ENCODE results near the gene TRAPPC11.
"Not testable (repeated sequence)": the region's sequence is repeated elsewhere in the genome, so short reads cannot be mapped to it uniquely, and the experiment has no call there.

TRAPPC11 gene

DNA sequence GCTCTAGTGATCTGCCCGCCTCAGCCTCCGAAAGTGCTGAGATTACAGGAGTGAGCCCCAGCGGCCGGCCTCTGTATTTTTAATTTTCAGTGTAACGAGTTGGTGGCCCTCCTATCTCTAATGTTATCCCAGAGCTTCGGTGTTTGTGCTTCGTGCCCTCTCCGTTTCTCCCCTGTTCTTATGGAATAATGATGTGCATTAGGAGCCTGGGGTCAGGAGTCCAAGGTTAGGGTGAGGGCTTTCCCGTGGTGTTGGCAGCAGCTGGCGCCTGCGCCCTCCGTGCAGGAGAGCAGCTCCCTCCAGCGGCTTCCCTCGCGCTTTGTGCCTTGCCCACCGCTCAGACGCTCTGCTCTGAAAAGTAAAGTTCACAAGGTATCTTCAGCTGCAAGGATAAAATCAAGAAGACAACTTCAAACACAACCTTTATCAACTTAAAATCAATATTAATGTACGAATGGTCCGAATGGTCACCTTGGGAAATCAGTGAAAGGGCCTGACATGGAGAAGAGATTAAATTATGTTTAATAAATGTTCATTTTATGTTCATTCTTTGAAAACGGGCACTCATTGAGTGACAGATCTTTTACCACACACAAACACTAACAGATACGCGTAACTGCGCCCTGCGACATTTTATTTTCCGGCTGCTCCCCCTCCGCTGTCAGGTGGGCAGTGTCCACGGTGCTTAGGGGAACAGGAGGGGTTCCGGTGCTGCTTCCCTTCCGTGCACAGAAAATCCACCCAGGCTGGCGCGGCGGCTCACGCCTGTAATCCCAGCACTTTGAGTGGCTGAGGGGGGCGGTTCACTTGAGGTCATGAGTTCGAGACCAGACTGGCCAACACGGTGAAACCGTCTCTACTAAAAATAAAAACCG is 62.4 kb downstream of the TRAPPC11 start:
- peak; percentile 25 to 29 for DNase-seq (ENCODE audit: low read depth in 2 of 2)

DNA sequence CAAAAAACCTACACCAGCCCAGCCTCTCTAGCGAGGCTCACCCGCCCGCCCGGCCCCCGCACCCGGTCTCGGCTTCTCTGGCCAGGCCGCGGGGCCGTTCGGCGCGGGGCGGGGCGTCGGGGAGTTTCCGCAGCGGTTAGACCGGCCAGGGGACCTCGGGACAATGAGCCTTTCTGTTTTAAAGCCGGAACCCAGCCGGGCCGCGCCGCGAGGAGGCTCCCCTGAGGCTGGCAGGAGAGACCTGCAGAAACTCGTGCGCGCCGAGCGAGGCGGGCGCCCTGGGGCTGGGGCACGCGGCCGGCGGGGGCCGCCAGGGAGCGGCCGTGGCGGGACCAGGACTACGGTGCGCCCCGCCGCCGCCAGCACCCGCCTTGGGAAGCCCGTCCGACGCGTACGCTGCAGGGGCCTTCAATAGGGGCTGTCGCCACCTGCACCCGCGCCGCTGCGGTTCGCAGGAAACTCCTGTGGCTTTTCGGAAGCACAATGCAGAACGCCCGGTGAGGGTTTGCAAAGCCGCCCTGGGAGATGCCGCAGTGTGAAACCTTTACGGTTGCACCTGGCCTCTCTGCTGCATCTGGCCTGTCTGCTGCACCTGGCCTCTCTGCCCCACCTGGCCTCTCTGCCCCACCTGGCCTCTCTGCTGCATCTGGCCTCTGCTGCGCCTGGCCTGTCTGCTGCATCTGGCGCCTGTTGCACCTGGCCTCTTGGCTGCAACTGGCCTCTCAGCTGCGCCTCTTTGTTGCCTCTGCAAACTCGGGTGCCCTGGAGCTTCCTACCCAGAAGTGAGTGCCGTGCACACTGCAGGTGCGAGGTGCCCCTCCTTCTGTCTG is 63.9 kb downstream of the TRAPPC11 start:
- peak; percentile 27 to 32 for DNase-seq (ENCODE audit: low read depth in 2 of 2)

DNA sequence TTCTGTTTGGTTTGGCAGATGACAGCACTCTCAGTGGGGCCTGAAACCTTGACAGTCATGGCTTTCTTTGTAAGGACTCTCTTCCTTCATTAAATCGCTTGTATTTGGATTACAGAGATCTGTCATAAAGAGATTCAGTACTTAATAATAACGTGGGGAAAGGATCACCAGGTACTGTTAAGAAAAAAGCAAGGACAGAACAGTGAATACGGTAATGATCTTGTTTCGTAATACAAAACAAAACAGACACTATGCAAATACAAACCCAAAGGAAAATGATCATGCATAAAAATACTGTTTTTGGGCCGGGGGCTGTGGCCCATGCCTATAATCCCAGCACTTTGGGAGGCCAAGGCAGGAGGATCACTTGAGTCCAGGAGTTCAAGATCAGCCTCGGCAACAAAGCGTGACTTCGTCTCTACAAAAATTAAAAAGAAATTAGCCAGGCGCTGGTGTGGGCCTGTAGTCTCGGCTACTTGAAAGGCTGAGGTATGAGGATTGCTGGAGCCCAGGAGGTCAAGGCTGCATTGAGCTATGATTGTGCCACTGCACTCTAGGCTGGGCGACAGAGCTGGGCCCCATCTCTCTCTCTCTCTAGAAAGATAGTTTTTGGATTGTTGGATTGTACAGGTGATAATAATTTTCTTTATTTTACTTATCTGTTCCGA is 64.6 kb downstream of the TRAPPC11 start:
- no peak for DNase-seq (ENCODE audit: low read depth in 2 of 2)

DNA sequence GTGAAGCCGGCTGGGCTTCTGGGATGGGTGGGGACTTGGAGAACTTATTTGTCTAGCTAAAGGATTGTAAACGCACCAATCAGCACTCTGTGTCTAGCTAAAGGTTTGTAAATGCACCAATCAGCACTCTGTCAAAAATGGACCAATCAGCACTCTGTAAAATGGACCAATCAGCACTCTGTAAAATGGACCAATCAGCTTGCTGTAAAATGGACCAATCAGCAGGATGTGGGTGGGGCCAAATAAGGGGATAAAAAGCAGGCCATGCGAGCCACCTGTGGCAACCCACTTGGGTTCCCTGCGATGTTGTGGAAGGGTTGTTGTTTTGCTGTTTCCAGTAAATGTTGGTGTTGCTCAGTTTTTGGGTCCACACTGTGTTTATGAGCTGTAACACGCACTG is 66.5 kb downstream of the TRAPPC11 start:
- not testable (repeated sequence) for DNase-seq (ENCODE audit: low read depth in 2 of 2)

DNA sequence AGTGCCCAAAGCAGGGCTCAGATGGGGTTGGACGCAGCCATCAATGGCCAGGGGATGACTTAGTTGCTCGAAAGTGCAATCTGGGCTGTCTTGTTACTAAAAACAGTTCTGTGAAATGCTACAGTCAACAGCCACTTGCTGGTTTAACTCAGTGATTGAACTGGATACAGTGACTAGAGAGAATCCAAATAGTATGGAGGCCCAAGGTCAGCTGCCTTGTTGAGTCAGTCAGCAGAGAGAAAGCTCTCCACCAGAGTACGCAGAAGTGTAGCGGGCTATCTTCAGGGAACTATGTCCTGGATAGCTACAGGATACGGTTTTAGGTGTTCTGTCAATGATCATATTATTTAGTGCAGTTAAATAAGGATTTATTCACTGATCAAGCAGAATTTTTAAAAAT is 68.4 kb downstream of the TRAPPC11 start:
- DNase-seq (ENCODE audit: low read depth in 2 of 2): no peak

DNA sequence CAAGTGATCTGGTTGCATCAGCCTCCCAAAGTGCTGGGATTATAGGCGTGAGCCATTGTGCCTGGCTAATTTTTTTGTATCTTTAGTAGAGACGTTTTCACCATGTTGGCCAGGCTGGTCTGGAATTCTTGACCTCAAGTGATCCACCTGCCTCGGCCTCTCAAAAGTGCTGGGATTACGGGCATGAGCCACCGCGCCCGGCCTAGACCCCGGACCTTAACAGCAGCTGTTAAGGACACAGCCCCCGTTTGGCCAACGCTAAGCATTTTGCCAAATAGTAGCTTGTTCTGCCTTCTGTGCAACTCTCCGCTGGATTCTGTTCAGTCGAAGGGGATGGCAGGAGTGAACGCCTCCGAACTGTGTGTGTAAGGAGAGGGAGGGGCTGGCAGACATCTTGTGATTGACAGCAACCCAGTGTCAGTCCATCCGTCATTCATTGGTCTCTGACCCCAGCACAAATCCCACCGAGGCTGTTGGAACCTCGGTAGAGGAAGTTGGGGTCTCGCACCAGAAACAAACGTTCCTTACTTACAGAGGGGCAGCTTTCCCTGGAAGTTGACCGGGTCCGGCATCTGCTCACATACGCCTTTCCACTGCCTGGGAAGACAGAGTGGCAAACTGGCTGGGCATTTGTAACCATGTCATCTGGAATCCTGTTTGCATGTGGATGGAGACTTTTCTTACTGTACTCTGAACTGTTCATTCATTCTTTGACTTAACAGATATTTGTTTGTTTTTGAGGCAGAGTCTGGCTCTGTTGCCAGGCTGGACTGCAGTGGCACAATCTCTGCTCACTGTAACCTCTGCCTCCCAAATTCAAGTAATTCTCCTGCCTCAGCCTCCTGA is 69.4 kb downstream of the TRAPPC11 start:
- DNase-seq (ENCODE audit: low read depth in 2 of 2): no peak

DNA sequence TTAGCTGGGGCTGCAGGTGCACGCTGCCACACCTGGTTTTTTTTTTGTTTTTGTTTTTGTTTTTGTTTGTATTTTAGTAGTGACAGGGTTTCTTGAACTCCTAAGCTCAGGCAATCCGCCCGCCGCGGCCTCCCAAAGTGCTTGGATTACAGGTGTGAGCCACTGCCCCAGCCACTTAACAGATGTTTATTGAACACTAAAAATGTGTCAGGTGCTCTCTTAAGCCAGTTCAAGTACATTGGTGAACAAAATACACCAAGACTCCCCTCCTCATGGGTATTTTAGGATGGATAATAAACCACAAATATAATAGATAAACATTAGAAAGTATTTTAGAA is 69.9 kb downstream of the TRAPPC11 start:
- DNase-seq (ENCODE audit: low read depth in 2 of 2): no peak

DNA sequence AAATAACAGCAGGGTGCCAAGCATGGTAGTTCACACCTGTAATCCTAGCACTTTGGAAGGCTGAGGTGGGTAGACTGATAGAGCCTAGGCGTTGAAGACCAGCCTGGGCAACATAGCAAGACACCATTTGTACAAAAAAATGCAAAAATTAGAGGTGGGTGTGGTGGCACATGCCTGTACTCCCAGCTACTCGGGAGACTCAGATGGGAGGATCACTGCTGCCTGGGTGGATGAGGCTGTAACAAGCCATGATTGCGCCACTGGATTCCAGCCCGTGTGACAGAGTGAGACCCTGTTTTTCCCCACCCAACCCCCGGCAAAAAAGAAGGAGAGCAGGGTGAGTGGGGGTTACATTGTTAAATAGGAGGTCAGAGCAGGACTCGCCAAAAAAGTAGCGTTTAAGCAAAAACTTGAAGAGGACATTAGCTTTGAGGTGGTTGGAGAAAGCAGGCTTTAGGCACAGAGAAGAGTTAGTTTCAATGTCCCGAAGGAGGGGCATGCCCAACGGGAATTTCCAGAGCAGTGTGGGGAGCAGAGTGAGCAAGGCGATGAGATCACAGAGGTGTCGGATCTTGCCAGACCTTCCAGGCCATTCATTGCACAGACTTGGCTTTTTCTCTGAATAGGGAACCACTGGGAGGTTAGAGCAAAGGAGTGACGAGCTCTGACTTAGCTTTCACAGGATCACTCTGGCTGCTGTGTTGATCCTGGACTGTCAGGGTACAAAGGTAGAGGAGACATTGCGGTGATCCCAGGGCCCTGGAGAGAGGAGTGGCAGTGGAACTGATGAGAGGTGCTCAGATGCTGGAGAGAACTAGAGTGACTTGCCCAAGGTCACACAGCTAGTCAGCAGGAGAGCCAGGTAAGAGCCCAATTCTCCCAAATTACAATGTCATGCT is 70.6 kb downstream of the TRAPPC11 start:
- DNase-seq (ENCODE audit: low read depth in 2 of 2): no peak

DNA sequence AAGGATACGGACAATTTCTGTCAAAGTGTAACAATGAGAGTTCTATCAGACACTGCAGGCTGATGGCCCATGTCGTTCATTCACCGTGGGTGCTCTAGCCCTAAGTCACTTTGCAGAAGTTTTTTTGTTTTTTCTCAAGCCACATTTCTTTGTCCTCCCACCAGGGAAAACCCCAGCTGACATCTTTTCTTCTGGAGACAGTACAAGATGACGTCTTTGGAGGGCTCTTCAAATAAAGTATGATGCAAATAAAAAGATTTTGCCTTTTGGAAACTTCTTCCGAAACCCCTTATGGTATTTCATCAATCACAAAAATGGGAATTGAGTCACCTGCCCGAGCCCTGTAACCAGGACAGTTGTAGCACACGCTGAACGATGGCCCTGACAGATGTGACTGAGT is 73.2 kb downstream of the TRAPPC11 start:
- DNase-seq (ENCODE audit: low read depth in 2 of 2): no peak

DNA sequence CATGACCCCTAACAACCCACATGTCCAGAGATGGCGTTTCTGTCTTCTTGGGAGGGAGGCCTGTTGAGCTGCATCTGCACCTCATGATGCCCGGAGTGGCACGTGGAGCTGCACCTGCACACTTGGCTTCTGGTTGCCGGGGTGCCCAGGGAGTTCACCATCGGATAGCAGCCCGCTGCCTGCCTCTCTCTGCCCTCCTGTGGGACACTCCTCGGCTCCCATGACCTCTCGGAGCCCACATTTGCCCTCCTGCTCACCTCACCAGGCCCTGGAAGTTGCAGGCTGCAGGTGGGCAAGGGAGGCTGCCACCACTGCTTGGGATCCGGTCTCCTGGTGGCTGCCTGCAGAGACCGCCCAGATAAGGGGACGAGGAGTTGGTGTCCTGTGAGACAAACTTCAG is 74.1 kb downstream of the TRAPPC11 start:
- no peak for DNase-seq (ENCODE audit: low read depth in 2 of 2)

DNA sequence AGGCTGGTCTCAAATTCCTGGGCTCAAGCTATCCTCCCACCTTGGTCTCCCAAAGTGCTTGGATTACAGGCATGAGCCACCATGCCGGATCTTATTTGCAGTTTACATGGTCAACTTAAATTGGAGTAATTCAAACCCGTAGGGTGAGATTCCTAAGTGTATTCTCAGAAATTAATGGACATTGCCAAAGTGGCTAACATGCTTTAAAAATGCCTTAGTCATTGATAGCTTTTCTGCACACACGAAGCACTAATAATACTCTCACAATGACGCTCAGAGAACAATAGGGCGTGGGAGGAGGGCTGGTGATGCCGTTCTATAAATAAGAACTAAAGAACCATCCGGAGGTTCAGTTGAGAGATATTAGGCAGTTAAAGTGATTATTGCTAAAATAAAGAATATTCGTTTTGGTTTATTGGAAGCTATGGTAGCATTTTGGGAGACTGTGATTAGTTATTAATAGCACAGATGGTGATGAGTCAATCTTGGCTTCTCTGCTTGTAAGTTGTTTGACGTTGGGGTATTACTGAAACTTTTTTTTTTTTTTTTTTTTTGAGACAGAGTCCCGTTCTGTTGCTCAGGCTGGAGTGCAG is 79.1 kb downstream of the TRAPPC11 start:
- no peak for DNase-seq (ENCODE audit: low read depth in 2 of 2)

DNA sequence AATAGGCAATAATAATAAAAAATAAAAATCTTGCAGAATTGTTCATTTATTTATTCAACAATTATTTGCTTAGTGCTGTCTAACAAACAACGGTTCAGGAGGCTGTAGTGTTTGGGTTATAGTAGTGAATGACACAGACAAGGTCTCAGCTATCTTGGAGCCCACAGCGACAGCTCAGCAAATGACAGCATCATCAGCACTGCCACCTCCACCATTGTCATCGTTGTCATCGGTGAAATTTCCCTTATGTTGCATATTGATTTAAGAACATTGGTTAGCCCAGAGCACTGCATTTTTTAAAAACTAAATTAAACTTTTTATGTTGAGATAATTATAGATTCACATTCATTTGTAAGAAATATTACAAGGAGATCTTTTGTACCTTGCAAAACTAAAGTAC is 79.9 kb downstream of the TRAPPC11 start:
- DNase-seq (ENCODE audit: low read depth in 2 of 2): no peak

DNA sequence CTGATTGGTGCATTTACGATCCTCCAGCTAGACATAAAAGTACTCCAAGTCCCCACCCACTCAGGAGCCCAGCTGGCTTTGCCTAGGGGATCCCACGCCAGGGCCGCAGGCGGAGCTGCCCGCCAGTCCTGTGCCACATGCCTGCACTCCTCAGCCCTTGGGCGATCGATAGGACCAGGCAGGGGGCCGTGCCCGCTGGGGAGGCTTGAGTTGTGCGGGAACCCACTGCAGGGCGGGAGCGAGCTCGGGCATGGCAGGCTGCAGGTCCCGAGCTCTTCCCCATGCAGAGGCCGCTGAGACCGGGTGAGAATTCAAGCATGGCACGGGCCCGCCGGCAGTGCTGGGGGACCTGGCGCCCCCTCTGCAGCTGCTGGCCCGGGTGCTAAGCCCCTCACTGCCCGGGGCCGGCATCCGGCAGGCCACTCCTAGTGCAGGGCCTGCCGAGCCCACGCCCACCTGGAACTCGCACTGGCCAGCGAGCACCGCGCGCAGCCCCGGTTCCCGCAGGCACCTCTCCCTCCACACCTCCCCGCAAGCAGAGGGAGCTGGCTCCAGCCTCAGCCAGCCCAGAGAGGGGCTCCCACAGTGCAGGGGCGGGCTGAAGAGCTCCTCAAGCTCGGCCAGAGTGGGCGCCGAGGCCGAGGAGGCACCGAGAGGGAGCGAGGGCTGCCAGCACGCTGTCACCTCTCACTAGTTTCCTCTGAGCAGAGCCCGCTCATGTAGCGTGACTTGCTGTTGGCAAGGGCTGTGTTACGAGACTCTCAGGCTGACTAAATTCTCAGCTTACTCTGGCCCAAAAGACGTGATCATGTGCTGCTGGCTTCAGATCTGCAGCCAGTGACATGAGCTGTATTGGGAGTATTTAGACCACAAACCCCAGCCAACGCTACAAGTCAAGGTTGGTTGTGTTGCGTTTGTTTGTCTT is 87.5 kb downstream of the TRAPPC11 start:
- DNase-seq (ENCODE audit: low read depth in 2 of 2): no peak

DNA sequence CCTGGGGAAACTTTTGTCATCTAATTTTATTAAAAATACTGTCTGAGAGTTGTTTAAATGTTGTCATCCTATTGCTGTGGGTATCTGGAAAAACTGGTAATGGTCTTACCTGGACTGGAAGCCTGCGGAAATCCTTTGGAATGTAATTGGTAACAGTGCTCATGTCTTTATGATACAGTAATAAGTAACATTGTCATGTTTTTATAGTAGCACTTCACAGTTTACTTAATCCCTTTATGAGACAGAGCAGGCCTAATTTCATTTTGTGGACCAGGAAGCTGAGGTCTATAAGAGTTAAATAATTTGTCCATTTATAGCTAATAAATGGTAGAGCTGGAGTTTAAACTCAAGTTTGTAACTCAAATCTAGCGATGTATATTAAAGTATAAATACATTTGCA is 88.3 kb downstream of the TRAPPC11 start:
- DNase-seq (ENCODE audit: low read depth in 2 of 2): no peak

DNA sequence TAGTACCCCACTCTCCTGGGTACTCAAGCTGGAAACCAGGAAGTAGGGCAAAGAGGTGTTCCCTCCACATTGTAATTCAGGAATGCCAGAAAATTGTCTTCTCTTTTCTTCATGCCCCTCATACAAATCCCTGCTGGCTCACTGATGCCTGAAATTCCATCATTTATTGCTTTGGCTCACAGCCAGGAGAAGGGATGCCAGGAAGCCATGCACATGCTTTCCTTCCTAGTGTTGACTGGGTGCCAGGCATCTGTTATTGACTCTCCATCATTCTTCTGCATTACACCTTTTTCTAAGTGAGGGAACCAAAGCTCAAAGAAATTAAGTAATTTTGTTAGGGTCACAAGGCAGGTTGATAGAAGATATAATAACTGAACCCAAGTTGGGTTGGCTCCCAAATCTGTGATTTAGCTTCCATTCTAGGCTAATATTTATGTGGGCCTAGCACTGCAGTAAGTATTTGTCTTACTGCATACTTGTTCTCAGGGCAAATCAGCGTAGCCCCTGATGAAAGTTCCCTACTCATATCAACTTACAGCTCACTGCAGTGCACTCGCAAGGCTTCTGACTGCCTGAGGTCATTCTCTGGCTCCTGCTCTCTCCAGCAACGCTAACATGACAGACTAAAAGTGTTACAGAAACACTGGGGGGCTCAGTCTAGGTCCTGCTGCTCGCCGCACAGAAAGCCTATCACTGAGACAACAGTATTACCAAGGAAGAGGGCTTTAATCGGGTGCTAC is 89.0 kb downstream of the TRAPPC11 start:
- DNase-seq (ENCODE audit: low read depth in 2 of 2): no peak

DNA sequence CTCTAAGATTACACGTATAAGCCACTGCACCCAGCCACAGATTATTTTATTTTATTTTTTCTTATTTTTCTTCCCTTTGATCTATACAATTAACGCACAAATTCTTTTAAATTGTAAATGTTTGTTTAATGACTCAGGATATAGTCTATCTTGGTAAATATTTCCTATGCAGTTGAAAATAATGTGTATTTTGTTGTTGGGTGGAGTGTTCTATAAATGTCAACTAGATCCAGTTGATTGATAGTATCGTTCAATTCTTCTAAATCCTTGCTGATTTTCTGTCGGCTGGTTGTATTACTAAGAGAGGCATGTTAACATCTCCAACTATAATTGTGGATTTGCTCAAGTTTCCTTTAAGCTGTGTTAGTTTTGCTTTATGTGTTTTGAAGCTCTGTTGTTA is 92.0 kb downstream of the TRAPPC11 start:
- no peak for DNase-seq (ENCODE audit: low read depth in 2 of 2)

DNA sequence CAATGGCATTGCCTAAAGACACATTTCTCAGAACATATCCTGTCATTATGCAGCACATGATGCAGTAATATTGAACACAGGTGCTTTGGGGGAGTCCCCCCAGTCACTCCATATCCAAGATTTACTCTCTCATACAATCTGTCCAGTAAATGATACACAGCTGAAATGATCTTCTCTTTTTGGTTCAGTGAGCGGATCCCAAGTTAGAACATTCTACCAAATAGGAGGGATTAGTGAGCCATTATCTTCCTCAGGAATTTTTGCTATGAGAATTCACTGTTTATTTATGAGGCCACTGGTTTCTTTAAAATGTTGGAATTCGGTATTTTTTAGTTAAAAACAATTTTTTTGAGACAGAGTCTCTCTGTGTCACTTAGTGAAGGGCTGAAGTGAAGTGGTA is 96.5 kb downstream of the TRAPPC11 start:
- no peak for DNase-seq (ENCODE audit: low read depth in 2 of 2)

DNA sequence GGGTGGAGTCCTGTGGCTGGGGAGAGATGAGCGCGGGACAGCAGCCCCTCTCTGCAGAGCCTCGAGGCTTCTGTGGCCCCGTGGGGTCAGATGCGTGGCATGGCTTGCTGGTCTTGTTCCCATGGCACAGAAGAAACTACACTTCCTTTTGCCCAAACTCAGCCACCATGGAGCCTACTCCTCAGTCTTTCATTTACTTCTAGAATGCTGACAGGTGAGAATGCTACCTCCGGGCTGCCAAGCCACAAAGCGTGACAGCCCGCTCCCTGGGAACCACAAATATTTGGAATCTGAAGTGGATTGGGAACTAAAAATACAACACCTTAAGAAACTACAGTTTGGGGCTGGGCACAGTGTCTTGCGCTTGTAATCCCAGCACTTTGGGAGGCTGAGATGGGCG is 98.0 kb downstream of the TRAPPC11 start:
- DNase-seq (ENCODE audit: low read depth in 2 of 2): no peak
